IPS-20b (cell line): ENCODE results near the gene CCDC86.

ENCODE experiments used
- H3K27ac ChIP-seq: one replicate; pipeline ENCODE4 v1.5.1; 2013; ENCODE audit warnings: low read length
- H3K27me3 ChIP-seq: 2 replicates; pipeline ENCODE4 v1.6.1; 2013; ENCODE audit warnings: mild to moderate bottlenecking, low read length, inconsistent platforms; ENCODE audit not compliant: insufficient read depth
- H3K36me3 ChIP-seq: 2 replicates; pipeline ENCODE4 v1.6.1; 2013; ENCODE audit warnings: low read depth, mild to moderate bottlenecking, inconsistent platforms, low read length, moderate library complexity; ENCODE audit not compliant: insufficient read depth
- H3K4me1 ChIP-seq: 2 replicates; pipeline ENCODE4 v1.6.1; 2013; ENCODE audit warnings: mild to moderate bottlenecking, control low read depth, inconsistent platforms, low read length, moderate library complexity; ENCODE audit not compliant: insufficient read depth
- H3K4me3 ChIP-seq: 2 replicates; pipeline ENCODE4 v1.5.1; 2013; ENCODE audit warnings: mild to moderate bottlenecking, low read length, inconsistent platforms
- H3K9ac ChIP-seq: 2 replicates; pipeline ENCODE4 v1.6.1; 2013; ENCODE audit warnings: low read depth, mild to moderate bottlenecking, inconsistent platforms, low read length, moderate library complexity
- H3K9me3 ChIP-seq: 2 replicates; pipeline ENCODE4 v1.6.1; 2013; ENCODE audit warnings: mild to moderate bottlenecking, low read depth, low read length, inconsistent platforms; ENCODE audit not compliant: insufficient read depth

The CCDC86 gene

GRCh38 chr11:60875366-60876167 lies 33.7 kb downstream of the CCDC86 start:
- H3K27ac ChIP-seq = no peak overlapping the region
- H3K4me3 ChIP-seq = no peak overlapping the region
- H3K4me1 ChIP-seq = no peaks in the 10 kb centered on the region
- H3K9ac ChIP-seq = no peak overlapping the region
- H3K27me3 ChIP-seq = no peaks in the 10 kb centered on the region
- no peaks in the 10 kb centered on the region; the same call in 1 of the 2 replicates for H3K36me3 ChIP-seq
- no peaks in the 10 kb centered on the region for H3K9me3 ChIP-seq

GRCh38 chr11:60876168-60876485 lies 34.2 kb downstream of the CCDC86 start:
- H3K4me1 ChIP-seq = no peaks in the 10 kb centered on the region
- H3K36me3 ChIP-seq = no peaks in the 10 kb centered on the region; the same call in 1 of the 2 replicates
- no peak overlapping the region for H3K4me3 ChIP-seq
- H3K27ac ChIP-seq = no peak overlapping the region
- no peak overlapping the region for H3K9ac ChIP-seq
- H3K27me3 ChIP-seq = no peaks in the 10 kb centered on the region
- no peaks in the 10 kb centered on the region for H3K9me3 ChIP-seq

- H3K9me3 ChIP-seq = no peaks in the 10 kb centered on the region
- no peak overlapping the region for H3K9ac ChIP-seq
- no peaks in the 10 kb centered on the region for H3K4me1 ChIP-seq
- no peaks in the 10 kb centered on the region; the same call in 1 of the 2 replicates for H3K36me3 ChIP-seq
- no peaks in the 10 kb centered on the region for H3K27me3 ChIP-seq
- H3K4me3 ChIP-seq = no peak overlapping the region
- no peak overlapping the region for H3K27ac ChIP-seq
Measured at GRCh38 chr11:60878245-60879101, 36.6 kb downstream of the CCDC86 start.

- Histone ChIP-seq H3K9me3 (no peaks in the 10 kb centered on the region), H3K9ac (no peak overlapping the region), H3K36me3 (no peaks in the 10 kb centered on the region; the same call in 1 of the 2 replicates), H3K4me1 (no peaks in the 10 kb centered on the region), H3K27ac (no peak overlapping the region), H3K27me3 (no peaks in the 10 kb centered on the region), H3K4me3 (no peak overlapping the region)
Measured at GRCh38 chr11:60879104-60879503, 37.2 kb downstream of the CCDC86 start.

- Histone ChIP-seq H3K27ac (no peak overlapping the region), H3K9me3 (no peaks in the 10 kb centered on the region), H3K4me1 (no peaks in the 10 kb centered on the region), H3K4me3 (no peak overlapping the region), H3K27me3 (no peaks in the 10 kb centered on the region), H3K9ac (no peak overlapping the region), H3K36me3 (no peaks in the 10 kb centered on the region; the same call in 1 of the 2 replicates)
Measured at GRCh38 chr11:60879971-60880588, 38.2 kb downstream of the CCDC86 start.

GRCh38 chr11:60880643-60881282 lies 38.9 kb downstream of the CCDC86 start:
- no peak overlapping the region for H3K9ac ChIP-seq
- no peaks in the 10 kb centered on the region for H3K27me3 ChIP-seq
- no peak overlapping the region for H3K4me3 ChIP-seq
- no peaks in the 10 kb centered on the region for H3K9me3 ChIP-seq
- H3K36me3 ChIP-seq = no peaks in the 10 kb centered on the region; the same call in 1 of the 2 replicates
- no peak overlapping the region for H3K27ac ChIP-seq
- no peaks in the 10 kb centered on the region for H3K4me1 ChIP-seq

- Histone ChIP-seq H3K4me1 (no peaks in the 10 kb centered on the region), H3K9me3 (no peaks in the 10 kb centered on the region), H3K36me3 (peaks cover 15% of the 10 kb centered on the region), H3K4me3 (no peak overlapping the region), H3K27ac (no peak overlapping the region), H3K27me3 (no peaks in the 10 kb centered on the region), H3K9ac (no peak overlapping the region)
Measured at GRCh38 chr11:60887556-60887955, 45.6 kb downstream of the CCDC86 start.

GRCh38 chr11:60889869-60890311 lies 48.0 kb downstream of the CCDC86 start:
- Histone ChIP-seq H3K36me3 (peaks cover 39% of the 10 kb centered on the region), H3K27ac (no peak overlapping the region), H3K9ac (no peak overlapping the region)

GRCh38 chr11:60890696-60891095 lies 48.8 kb downstream of the CCDC86 start:
- Histone ChIP-seq H3K27ac (no peak overlapping the region), H3K9ac (no peak overlapping the region), H3K27me3 (no peaks in the 10 kb centered on the region), H3K9me3 (no peaks in the 10 kb centered on the region), H3K4me3 (no peak overlapping the region), H3K4me1 (no peaks in the 10 kb centered on the region), H3K36me3 (peaks cover 47% of the 10 kb centered on the region)

More at GRCh38 chr11:60889869-60890311, 48.0 kb downstream of the CCDC86 start:
- Histone ChIP-seq H3K27me3 (no peaks in the 10 kb centered on the region), H3K4me3 (no peak overlapping the region), H3K4me1 (no peaks in the 10 kb centered on the region), H3K9me3 (no peaks in the 10 kb centered on the region)

- Histone ChIP-seq H3K9me3 (no peaks in the 10 kb centered on the region), H3K36me3 (peaks cover 52% of the 10 kb centered on the region), H3K4me3 (no peak overlapping the region), H3K4me1 (no peaks in the 10 kb centered on the region), H3K27ac (no peak overlapping the region), H3K27me3 (no peaks in the 10 kb centered on the region), H3K9ac (no peak overlapping the region)
Measured at GRCh38 chr11:60891103-60891741, 49.3 kb downstream of the CCDC86 start.

- Histone ChIP-seq H3K9ac (no peak overlapping the region), H3K27me3 (no peaks in the 10 kb centered on the region), H3K4me1 (no peaks in the 10 kb centered on the region), H3K9me3 (no peaks in the 10 kb centered on the region), H3K27ac (no peak overlapping the region), H3K4me3 (no peak overlapping the region), H3K36me3 (peaks cover 93% of the 10 kb centered on the region)
Measured at GRCh38 chr11:60895687-60896086, 53.8 kb downstream of the CCDC86 start.
